ENCODE data around the gene PLAAT2. TPM values are rescaled to one million over a fixed set of nuclear protein-coding genes. Genes with fewer than 3 reads are reported as not detected.

Gene PLAAT2
- total RNA-seq, 1 experiment from 2014 or later = 0.52 TPM

GRCh38 chr11:63553759-63554158 lies 9.4 kb downstream of the PLAAT2 start:
- no peaks in the 10 kb centered on the region for H3K79me1 ChIP-seq (ENCODE audit: insufficient read depth, low read depth, low read length, poor library complexity, severe bottlenecking)
- H3K4ac ChIP-seq (ENCODE audit: low read depth, low read length) = no peak overlapping the region
- H3K27me3 ChIP-seq (ENCODE audit: insufficient read depth, low read length) = no peaks in the 10 kb centered on the region
- H3K79me2 ChIP-seq (ENCODE audit: insufficient read depth, low read length) = no peaks in the 10 kb centered on the region
- H3T11ph ChIP-seq (ENCODE audit: low read length) = no peak overlapping the region
- H3K9me3 ChIP-seq (ENCODE audit: control insufficient read depth, low read depth, low read length) = no peaks in the 10 kb centered on the region
- H3K14ac ChIP-seq (ENCODE audit: insufficient read depth, low read length) = no peak overlapping the region
- no peak overlapping the region for H3K56ac ChIP-seq (ENCODE audit: insufficient read length, low read depth, low read length)
- no peak for TF ChIP-seq CTCF (conservative IDR thresholded peaks at IDR 0.05)
- H3K18ac ChIP-seq (ENCODE audit: insufficient read length, low read depth, low read length) = no peak overlapping the region
- no peak overlapping the region for H2BK5ac ChIP-seq (ENCODE audit: insufficient read length, low read length)
- H4K8ac ChIP-seq (replicated peaks; ENCODE audit: insufficient read length, low read depth, low read length) = no peak overlapping the region
- peaks cover 3 to 4% of the 10 kb centered on the region in 2 experiments; a peak in 2 of 5 replicates for H3K9me3 Mint-ChIP-seq
- H3K4me1 ChIP-seq (ENCODE audit: insufficient read depth, low read length) = 0 out of 2 replicates have a peak, but pooled peaks cover 4% of the 10 kb centered on the region
- H4K91ac ChIP-seq (ENCODE audit: insufficient read length, low read depth, low read length) = no peak overlapping the region
- H3K27ac ChIP-seq (ENCODE audit: insufficient read length, low read depth, low read length) = no peak overlapping the region
- H3K27me3 Mint-ChIP-seq (ENCODE audit: low read depth) = no peaks in the 10 kb centered on the region; the same call in 1 of the 2 replicates
- H3K9ac ChIP-seq (ENCODE audit: extremely low read depth, insufficient read length, low read length) = no peak overlapping the region
- H2AK5ac ChIP-seq (ENCODE audit: insufficient read length, low read length) = no peak overlapping the region
- H3K23ac ChIP-seq (ENCODE audit: insufficient read length, low read depth, low read length) = no peak overlapping the region
- no peak overlapping the region for H2BK120ac ChIP-seq (ENCODE audit: low read depth, low read length, poor library complexity, severe bottlenecking)
- H2BK20ac ChIP-seq (ENCODE audit: low read depth, low read length, poor library complexity, severe bottlenecking) = no peak overlapping the region
- H3K27ac Mint-ChIP-seq = peak overlapping the region in 1 of 3 experiments; percentile 79; a peak in 1 of 7 replicates
- WGBS (ENCODE audit: extremely low coverage, insufficient read length, low lambda C conversion rate) = no CpG with 5 or more reads among the region's 8 CpGs
- H2BK12ac ChIP-seq (ENCODE audit: insufficient read length, low read depth, low read length) = no peak overlapping the region
- H2AFZ ChIP-seq (ENCODE audit: low read length) = no peak overlapping the region
- H3K4me1 Mint-ChIP-seq = peaks cover 36 to 41% of the 10 kb centered on the region in 2 experiments
- no peak overlapping the region for H3K4me2 ChIP-seq (ENCODE audit: insufficient read depth, insufficient read length, low read length)
- H3K23me2 ChIP-seq (ENCODE audit: insufficient read length, low read depth, low read length, poor library complexity, severe bottlenecking) = no peaks in the 10 kb centered on the region
- H4K20me1 ChIP-seq (ENCODE audit: control insufficient read depth, insufficient read depth, insufficient read length) = no peaks in the 10 kb centered on the region
- peaks cover 0 to 6% (median 0%) of the 10 kb centered on the region in 3 experiments; a peak in 4 of 7 replicates for H3K36me3 Mint-ChIP-seq (ENCODE audit: insufficient read depth in 1 of 3, low read depth in 3 of 3)
- H3K4me3 Mint-ChIP-seq = no peak overlapping the region
- H2BK15ac ChIP-seq (ENCODE audit: low read depth, low read length) = no peak overlapping the region
- DNase-seq = peak; percentile 29
- no peak overlapping the region for H4K5ac ChIP-seq (ENCODE audit: insufficient read length, low read depth, low read length)
